ENCODE results near the gene KCNIP2.

The KCNIP2 gene

DNA sequence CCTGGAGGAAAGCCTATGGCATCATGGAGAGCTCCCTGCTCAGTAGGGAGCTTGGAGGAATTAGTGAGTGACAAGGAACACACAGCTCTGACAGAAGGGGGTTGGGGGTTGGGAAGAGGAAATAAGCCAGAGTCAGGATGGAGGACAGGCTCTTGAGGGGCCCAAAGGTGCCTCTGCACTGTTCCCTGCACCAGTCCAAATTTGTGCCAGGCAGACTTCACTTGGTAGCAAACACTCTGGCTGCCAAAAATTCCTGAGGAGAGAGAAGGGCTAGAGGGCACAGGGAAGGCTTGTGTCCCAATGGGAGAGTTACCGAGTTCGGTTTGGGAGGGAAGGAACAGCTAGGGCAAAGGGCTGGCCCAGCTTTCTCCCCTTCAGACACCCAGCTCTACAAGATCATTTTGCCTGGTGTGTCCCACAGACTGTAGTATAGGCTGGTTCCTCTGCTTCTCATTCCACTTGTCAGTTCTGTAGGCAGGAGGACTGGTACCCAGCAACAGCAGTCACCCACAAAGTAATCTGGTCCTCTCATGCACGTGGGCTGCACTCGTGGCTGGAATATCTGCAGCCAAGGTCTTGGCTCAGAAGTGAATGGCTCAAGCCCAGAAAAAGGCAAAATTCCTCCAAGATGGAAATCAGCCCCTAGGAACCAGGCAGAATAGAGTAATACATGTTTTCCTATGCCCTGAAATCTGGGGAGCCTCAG, 8.0 kb upstream of the KCNIP2 start:
- no peak overlapping the region for H3K4me3 ChIP-seq (ENCODE audit: low read depth, low read length)

DNA sequence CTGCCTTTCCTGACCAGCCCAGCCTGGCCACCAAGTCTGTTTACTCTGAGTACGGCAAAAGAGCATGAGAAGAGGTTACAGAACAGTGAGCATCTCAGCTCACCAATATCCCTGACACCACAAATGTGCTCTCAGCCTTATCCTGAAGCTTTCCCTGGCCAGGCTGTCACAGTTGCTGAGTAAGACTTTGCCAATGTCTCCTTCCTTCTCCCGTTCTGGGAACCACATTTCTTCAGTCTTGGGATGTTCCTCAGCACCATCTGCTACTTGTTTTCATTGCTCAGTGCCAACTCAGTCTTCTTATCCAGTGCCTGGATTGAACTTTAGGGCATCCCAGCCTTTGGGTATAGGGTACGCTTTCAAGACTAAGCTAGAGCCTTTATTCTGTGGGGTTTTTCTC, 7.1 kb upstream of the KCNIP2 start:
- H3K4me3 ChIP-seq (ENCODE audit: low read depth, low read length): no peak overlapping the region

DNA sequence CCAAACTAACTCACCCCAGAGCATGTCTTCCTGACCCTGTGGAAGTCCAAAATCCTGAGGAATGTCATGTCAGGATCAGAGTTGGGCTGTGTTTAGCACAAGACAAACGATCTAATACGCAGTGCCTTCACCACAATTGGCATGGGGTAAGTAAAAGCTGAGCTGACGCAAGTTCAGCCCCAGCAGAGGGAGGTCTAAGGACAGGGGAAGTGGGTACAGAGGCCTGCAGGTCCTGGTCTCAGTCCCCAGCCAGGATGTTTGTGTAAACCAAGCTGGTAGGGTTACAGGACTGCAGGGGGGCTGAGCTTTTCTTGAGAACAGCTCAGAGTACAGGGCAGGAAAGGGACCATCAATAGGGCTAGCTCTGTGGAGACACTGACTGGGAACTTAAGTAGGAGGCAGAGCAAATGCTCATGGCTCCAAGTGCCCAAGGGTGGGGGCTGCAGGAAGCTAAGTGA, 5.3 kb upstream of the KCNIP2 start:
- no peak overlapping the region for H3K4me3 ChIP-seq (ENCODE audit: low read depth, low read length)

DNA sequence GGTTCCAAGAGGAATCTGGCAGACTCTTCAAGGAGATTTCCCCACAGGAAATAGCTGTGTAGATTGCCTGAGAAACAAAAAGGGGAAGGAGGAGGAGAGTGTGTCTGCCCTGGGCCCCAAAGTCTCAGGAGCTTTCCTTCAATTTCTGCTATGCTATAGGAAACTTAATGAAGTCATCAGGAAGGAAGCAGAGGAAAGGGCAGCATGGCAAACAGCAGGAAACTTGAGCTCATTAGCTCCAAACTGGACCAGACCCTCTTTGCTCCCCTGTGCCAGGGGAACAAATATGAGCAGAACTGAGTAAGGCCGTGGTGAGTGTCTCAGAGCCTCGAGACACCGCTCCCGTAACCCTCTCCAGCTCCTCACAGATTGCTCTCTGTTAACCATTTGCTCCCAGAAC, 4.8 kb upstream of the KCNIP2 start:
- H3K4me3 ChIP-seq (ENCODE audit: low read depth, low read length): no peak overlapping the region

DNA sequence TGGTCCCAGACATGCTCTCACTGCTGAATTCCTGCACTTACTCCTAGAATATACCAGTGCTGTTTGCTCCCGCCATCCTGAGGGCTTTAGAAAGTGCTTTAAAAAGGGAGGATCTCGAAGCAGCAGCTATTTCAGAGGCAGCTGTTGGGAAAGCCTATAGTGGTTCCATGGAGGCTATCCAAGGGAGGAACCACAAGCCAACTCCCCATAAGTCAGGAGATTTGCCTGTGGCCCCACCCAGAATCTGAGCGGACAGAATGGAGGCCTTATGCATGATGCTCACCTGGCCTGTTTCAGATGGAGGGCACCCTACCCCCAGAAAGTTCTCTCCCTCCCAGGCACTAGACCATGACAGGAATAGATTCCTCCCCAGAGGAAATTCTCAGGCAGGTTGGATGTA, 2.3 kb upstream of the KCNIP2 start:
- no peak overlapping the region for H3K4me3 ChIP-seq (ENCODE audit: low read depth, low read length)

DNA sequence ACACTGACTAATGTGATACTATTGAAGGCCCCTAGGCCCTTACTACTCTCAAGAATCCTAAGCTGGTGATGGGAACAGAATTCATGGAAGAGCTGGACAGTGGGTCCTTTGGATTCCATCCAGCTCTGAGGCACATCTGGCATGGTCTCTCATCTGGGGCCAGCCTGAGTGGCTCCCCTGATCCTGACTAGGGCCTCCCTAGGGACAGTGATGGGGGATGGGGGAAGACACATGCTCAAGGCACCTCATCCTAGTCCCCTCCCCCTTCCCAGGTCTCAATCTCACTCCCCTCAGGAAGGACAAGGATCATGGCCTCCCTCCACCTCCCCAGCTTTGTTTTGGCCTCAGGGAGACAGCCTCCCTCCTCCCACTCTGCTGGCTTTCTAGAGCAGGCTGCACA, 1.8 kb downstream of the KCNIP2 start:
- no peak overlapping the region for H3K4me3 ChIP-seq (ENCODE audit: low read depth, low read length)

DNA sequence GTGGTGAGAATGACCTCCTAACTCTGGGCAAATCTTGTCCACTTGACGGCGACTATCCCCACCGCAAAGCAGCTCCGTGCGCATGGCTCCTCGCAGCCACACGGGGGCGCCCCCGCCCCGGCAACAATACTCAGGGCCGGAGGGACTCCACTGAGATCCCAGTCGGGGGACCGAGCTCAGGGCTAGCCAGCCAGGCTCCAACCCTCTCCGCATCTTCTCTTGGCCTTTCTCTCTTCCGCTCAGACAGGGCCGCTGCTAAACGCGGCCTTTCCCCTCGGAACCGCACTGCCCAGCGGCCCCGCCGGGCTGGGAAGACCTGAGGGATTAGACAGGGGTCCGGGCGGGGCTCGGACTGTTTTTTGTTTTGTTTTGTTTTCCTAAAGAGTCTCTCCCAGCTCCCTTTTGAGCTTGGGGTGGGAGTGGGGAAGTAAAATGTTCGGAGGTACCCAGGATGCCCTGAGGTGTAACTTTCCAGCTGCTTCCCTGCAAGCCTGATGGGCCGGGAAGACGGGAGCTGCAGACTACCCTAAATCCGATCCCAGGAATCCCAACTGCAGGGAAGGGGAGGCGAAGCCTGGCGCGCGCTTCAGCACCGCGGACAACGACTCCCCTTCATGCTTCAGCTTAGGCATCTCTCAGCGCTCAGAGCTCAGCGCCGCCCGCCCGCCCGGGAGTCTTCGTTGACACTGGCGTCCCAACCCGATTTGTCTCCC, 2.7 kb downstream of the KCNIP2 start:
- H3K4me3 ChIP-seq (ENCODE audit: low read depth, low read length): peak overlapping the region; percentile 13

DNA sequence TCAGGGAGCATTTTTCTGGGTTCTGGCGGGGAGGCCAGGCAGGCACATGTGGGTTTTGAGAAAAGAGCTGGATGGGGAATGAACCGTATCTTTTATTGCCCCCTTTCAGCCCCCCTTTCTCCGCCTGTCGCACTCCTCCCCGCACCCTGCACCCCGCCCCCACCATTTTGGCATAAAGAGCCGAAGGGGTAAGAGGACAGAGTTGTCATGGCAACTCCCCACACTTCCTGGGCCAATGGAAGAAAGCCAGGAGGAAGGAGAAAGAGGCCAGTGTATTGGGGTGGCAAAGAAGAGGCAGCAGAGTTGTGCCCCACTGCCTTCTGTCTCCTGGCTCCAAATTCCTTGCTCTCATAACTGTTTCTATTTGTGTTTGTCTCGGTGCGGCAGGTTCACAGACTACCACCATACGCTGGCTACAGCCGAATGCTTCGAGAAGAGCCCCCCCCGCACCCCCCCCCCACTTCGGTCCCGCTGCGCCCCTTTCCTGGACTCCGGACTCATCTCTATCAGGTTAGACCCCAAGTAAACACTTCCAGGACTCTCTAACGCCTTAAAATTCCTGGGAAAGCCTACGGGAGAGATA, 3.4 kb downstream of the KCNIP2 start:
- peak overlapping the region; percentile 63 for H3K4me3 ChIP-seq (ENCODE audit: low read depth, low read length)

DNA sequence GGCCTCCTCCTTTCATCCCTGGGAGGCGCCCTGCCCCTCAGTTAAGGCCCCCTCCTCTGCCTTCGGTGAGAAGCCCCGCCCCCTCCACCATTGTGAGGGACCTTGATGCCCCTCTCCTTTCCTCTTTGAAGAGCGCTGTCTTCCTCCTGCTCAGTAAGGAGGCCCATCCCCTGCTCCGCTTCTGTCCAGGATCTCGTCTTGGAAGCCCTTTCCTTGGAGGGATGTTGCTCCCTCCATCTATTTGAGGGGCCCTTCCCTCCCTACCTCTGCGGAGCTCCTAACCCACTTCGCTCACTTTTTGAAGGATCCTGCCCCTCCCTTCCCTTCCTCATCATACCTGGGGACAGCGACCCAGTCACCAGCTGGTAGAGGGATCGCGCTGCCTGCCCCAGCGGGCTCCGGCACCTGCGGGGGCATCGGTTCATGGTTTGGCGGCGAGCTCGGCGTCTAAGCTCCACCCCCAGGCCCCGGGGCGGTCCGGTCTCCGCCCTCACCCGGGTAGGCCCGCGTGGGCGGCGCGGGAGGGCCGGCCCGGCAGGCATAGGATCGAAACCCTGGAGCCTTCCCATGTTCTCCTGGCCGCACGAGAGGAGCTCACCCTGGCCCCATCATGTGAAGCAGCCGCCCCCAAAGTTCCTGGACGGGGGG, 4.1 kb downstream of the KCNIP2 start:
- peak overlapping the region; percentile 63 for H3K4me3 ChIP-seq (ENCODE audit: low read depth, low read length)

DNA sequence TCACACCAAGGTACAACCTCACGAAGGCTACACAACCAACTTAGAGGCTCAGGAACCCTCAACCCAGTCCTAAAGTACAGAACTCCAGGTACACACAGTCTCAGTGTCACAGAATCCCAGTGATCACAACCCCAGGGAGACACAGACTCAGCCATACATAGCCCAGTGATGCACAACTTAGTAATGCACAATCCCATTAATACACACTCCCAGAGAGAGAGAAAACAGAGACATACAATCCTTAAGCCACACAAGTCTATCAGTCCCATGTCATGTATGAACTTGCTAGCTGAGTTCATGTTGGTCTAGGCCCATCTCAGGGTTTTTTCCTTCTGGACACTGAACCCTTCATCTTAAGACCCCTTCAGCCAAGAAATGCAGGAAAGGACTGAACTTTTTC, 4.6 kb downstream of the KCNIP2 start:
- H3K4me3 ChIP-seq (ENCODE audit: low read depth, low read length): peak overlapping the region; percentile 63

DNA sequence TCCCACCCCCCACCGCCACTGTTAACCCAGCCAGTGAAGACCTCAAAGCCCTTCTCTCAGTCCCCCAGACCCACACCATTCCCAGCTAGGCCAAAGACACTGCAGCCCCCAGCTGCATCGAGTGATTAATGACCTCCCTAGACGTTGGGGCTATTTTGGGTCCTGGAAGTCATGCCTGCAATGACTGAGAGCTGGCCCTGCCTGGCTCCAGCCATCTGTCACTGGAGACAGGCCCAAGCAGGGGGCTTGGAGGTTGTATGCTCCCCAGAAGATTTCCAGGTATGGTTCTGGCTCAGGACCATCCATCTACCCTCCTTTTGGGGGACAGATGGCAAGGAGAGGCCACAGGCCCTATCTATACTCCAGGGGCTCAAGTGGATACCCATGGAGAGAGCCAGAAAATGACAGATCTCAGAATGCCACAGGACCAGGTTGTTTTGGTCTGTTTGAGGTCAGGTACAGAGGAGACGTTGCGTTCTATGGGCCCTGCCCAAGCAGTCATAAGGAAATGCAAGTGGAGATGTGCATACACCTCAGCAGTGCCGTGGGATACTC, 5.1 kb downstream of the KCNIP2 start:
- no peak overlapping the region for H3K4me3 ChIP-seq (ENCODE audit: low read depth, low read length)

DNA sequence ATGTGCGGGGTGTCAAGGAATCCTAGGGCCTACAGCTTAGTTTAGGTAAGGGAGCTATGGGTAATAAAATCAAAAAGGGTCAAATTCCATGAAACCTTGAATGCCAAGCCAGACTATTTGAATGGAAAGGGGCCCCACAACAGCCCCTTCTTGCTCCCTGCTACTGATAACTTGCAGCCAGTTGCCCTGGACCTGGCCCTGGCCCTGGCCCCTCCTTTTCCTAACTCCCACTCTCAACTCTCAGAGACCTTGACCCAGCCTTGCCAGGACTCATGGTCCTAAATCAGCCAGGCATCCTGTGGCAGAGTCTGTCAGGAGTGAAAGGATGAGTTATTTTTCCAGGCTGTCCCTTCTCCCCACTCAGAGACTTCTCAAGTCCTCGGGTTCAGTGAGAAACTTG, 5.9 kb downstream of the KCNIP2 start:
- no peak overlapping the region for H3K4me3 ChIP-seq (ENCODE audit: low read depth, low read length)

DNA sequence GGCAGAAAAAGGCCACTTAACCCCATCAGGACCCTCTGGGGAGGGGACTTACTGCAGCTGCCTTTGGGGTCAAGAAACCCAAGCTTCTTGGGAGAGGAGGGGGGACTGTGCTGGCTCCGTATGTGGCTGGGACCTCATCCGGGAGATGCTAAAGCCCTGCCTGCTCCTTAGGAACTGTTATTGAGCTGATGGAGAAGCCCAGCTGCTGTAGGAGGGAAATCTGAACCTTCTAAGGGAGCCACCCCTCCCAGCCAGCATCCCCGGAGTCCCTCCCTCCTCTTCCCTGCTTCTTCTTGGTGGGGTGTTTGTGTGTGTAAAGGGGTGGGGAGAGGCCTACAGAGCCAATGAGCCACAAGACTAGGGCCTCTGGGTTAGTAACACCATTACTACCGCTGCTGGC, 8.2 kb downstream of the KCNIP2 start:
- H3K4me3 ChIP-seq (ENCODE audit: low read depth, low read length): no peak overlapping the region

DNA sequence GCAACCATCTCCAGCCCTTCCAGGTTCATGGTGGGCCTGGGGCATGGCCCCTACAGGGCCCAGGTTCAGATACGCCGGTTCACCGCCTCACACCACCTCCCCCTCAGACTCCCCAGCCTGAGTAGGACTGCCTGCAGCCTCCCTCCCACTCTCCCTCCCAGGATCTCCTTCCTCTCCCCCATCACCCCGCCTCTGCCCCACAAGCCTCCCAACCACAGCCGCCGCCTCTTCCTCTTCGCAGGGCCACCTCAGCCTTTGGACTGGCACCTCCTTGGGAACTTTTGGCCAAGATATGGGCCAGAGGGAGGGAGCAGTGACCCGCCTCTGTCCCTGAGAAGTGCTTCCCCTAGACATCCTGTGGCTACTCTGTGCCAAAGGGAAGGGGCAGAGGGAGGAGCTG, 9.3 kb downstream of the KCNIP2 start:
- no peak overlapping the region for H3K4me3 ChIP-seq (ENCODE audit: low read depth, low read length)

DNA sequence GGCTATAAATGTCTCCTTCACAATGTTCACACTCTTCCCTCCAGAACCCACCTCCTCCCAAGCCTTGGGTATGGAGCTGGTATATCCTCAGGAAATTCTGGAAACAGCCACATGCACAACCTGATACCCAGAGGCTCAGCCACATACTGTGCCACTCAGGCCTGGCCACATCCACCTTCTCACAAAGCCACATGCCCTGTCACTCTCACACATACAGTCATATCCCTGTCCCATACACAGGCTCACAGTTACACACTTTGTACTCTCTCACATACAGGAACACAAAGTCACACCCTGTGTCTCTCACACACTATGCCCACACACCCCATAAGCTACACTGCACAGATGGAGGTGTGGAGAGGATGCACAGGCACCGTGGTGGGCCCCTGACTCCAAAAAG, 10.1 kb downstream of the KCNIP2 start:
- H3K4me3 ChIP-seq (ENCODE audit: low read depth, low read length): no peak overlapping the region

DNA sequence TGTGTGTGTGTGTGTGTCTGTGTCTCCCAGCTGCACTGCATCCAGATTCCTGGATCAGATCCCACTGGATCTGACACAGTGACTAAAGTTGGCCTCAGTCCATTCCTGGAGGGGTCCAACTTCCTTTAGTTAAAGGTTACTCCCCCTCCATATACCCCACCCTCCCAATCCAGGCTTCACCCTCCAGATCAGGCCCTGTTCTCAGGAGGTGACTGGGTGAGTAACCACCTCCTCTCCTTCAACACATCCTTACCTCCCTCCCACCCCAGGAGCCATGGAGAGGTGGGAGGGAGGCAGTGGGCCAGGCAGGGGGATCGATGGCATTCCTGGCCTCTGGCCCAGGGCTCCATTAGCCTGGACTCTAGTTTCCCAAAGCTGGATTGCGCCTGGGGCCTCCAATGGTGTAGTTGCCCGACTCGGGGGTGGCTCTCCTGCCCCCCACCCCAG, 11.3 kb downstream of the KCNIP2 start:
- H3K4me3 ChIP-seq (ENCODE audit: low read depth, low read length): no peak overlapping the region

DNA sequence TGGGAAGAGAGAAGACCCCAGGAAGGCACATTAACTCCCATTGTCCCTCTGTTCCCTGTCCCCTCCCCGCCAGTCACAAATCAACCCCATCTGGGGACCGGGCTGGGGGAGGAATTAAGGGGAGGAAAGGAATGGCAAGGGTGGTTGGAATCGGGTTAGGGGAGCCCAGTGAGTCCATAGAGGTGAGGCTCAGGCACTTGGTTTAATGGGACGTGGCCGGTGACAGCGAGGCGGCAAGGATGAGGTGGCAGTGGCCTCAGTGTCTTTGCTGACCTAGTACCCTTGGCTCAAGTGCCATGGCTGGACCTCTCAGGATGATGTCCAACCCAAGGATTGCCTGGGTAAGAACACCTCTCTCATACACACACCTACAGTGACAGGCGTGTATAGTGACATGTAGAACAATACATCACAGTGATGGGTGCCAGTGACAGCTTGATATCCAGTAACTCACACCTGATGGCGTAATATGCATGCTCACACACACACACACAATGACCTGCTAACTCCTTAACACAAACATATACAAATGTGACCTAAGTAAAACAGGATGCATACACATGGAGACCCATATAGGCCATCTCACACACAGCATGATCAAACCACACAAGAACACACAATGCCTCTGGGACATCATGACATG, 12.3 kb downstream of the KCNIP2 start:
- H3K4me3 ChIP-seq (ENCODE audit: low read depth, low read length): peak overlapping the region; percentile 51

DNA sequence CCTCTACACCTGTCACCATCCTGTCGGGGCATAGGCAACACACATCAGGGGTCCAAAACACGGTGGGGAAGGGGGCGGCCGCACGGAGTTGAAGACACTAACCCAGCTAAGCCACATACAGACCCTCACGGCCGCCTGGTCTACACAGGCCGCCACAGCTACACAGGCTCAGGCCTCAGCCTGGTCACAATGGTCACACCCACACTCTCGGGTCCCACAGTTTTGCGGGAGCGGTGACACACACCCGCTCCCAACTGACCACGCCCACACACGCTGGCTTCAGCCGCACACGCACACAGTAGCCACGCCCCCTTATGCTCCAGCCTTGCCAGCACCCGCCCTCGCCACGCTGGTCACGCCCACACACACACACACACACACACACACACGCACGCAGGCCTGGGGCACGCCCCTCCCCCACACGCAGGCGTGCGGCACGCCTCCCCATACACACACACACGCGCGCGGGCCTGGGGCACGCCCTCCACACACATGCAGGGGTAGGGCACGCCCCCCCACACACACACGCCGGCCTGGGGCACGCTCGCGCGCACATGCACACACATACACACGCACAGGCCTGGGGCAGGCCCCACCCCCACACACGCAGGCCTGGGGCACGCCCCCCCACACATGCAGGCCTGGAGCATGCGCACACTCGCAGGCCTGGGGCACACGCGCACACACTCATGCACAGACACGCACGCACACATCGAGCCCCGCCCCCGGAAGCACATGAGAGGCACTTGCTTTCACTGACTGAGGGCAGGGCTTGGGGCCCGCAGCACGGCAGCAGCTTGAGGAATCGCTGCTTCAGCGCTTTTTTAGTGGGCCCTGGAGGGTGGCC, 13.1 kb downstream of the KCNIP2 start:
- peak overlapping the region; percentile 51 for H3K4me3 ChIP-seq (ENCODE audit: low read depth, low read length)

DNA sequence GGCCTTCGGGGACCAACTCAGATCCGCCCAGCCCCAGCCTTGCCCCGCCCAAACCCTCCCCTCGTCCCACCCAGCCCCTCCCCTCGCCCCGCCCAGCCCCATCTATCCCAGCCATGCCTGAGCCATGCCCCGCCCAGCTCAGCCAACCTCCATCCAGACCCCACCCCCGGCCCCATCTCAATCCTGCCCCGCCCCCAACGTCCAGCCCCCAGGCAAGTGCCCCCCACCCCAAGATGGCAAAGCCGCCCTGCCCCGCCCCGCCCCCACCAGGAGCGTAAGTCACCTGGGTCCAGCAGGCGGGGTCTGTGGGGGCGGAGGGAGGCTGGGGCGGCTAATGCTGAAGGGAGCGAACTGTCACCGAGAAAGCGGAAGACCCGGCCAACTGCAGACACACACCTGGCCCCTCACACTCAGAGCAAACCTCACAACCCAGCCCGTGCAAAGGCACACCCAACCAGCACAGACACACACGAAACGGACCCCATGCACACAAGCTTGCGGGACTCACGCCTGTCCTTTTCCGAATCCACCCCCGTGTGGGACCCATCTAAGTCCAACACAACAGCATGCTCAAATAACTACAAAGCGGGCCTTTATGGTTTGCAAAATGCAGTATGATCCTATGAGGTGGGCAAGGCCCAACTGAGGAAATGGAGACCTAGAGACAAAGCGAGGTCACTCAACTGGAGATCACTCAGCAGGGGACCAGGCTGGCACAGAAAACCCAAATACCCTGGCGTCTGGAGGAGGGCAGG, 13.9 kb downstream of the KCNIP2 start:
- H3K4me3 ChIP-seq (ENCODE audit: low read depth, low read length): peak overlapping the region; percentile 51

All from iPS-11a (cell line).